Karpas-422 (cell line): ENCODE results near the gene S100A6. TPM values are rescaled to one million over a fixed set of nuclear protein-coding genes. Genes with fewer than 3 reads are reported as not detected.
"Not testable (repeated sequence)": the region's sequence is repeated elsewhere in the genome, so short reads cannot be mapped to it uniquely, and the experiment has no call there.

ENCODE experiments used
- DNase-seq: peaks from one replicate; pipeline ENCODE4 v3.0.0-alpha.2; 2015
- H2AFZ ChIP-seq: fragments of 200-600 bp; sonication (generic); 2 replicates; pipeline ENCODE4 v1.6.1; 2014; ENCODE audit warnings: antibody characterized with exemption, low read length, mixed read lengths
- H3K27ac ChIP-seq: fragments of 200-600 bp; sonication (generic); 2 replicates; pipeline ENCODE4 v1.5.1; 2014; ENCODE audit warnings: mild to moderate bottlenecking, low read length, moderate library complexity
- H3K27me3 ChIP-seq: fragments of 200-600 bp; sonication (generic); 2 replicates; pipeline ENCODE4 v1.6.1; 2014; ENCODE audit warnings: low read length, mixed read lengths
- H3K36me3 ChIP-seq: fragments of 200-600 bp; sonication (generic); 2 replicates; pipeline ENCODE4 v1.6.1; 2014; ENCODE audit warnings: low read length, mixed read lengths; ENCODE audit not compliant: insufficient read depth
- H3K4me1 ChIP-seq: fragments of 200-600 bp; sonication (generic); 2 replicates; pipeline ENCODE4 v1.6.1; 2014; ENCODE audit warnings: mild to moderate bottlenecking, low read length, mixed read lengths
- H3K4me2 ChIP-seq: fragments of 200-600 bp; sonication (generic); 2 replicates; pipeline ENCODE4 v1.6.1; 2014; ENCODE audit warnings: low read length, low read depth, mild to moderate bottlenecking; ENCODE audit not compliant: poor library complexity, severe bottlenecking
- H3K4me3 ChIP-seq: fragments of 200-600 bp; sonication (generic); 2 replicates; pipeline ENCODE4 v1.5.1; 2014; ENCODE audit warnings: mild to moderate bottlenecking, antibody characterized with exemption, low read length, mixed read lengths
- H3K79me2 ChIP-seq: fragments of 200-600 bp; sonication (generic); 2 replicates; pipeline ENCODE4 v1.6.1; 2014; ENCODE audit warnings: mild to moderate bottlenecking, low read length, mixed read lengths
- H3K9ac ChIP-seq: fragments of 200-600 bp; sonication (generic); 2 replicates; pipeline ENCODE4 v1.6.0; 2014; ENCODE audit warnings: low read length
- H3K9me2 ChIP-seq: fragments of 200-600 bp; sonication (generic), shearing (Covaris generic); replicated peaks from 2 replicates; pipeline ENCODE4 v1.6.0; 2014; ENCODE audit warnings: mild to moderate bottlenecking, low read length, moderate library complexity; ENCODE audit not compliant: insufficient read depth
- H3K9me3 ChIP-seq: fragments of 300-700, 200-600 bp; sonication (generic); 2 replicates; pipeline ENCODE4 v1.6.1; 2014; ENCODE audit warnings: low read length, mixed read lengths
- H4K20me1 ChIP-seq: fragments of 200-600 bp; sonication (generic); 2 replicates; pipeline ENCODE4 v1.6.1; 2014; ENCODE audit warnings: mild to moderate bottlenecking, antibody characterized with exemption, low read length, low read depth; ENCODE audit not compliant: insufficient read depth
- total RNA-seq: library from RNA; depleted of rRNA; stranded (reverse); fragments of >200 nt; shearing (Covaris generic); gene quantifications from 2 replicates; pipeline ENCODE4 v1.2.3, GENCODE V29; 2014; ENCODE audit warnings: low replicate concordance

S100A6 gene
- total RNA-seq, 1 experiment from 2014 or later = 43.3 TPM

DNA sequence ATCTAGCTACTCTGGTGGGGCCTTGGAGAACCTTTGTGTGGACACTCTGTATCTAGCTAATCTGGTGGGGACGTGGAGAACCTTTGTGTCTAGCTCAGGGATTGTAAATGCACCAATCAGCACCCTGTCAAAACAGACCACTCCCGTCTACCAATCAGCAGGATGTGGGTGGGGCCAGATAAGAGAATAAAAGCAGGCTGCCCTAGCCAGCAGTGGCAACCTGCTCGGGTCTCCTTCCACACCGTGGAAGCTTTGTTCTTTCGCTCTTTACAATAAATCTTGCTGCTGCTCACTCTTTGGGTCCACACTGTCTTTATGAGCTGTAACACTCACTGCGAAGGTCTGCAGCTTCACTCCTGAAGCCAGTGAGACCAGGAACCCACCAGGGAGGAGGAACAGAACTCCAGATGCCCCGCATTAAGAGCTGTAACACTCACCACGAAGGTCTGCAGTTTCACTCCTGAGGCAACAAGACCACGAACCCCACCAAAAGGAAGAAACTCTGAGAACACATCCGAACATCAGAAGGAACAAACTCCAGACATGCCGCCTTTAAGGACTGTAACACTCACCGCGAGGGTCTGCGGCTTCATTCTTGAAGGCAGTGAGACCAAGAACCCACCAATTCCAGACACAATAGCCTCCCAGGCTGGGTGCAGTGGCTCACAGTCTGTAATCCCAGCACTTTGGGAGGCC lies 13.3 kb downstream of the S100A6 start:
- not testable (repeated sequence) for H3K79me2 ChIP-seq, H3K4me3 ChIP-seq, H3K4me1 ChIP-seq, H3K27me3 ChIP-seq, H3K36me3 ChIP-seq, H3K4me2 ChIP-seq, H2AFZ ChIP-seq, H4K20me1 ChIP-seq, H3K9ac ChIP-seq, H3K27ac ChIP-seq, DNase-seq, H3K9me3 ChIP-seq, H3K9me2 ChIP-seq

DNA sequence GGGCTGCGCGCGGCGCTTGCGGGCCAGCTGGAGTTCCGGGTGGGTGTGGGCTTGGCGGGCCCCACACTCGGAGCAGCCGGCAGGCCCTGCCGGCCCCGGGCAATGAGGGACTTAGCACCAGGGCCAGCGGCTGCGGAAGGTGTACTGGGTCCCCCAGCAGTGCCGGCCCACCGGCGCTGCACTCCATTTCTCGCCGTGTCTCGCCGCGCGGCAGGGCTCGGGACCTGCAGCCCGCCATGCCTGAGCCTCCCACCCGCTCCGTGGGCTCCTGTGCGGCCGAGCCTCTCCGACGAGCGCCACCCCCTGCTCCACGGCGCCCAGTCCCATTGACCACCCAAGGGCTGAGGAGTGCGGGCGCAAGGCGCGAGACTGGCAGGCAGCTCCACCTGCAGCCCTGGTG lies 14.0 kb downstream of the S100A6 start:
- H3K9me3 ChIP-seq, H3K4me1 ChIP-seq, H3K4me2 ChIP-seq, H3K36me3 ChIP-seq, H3K27ac ChIP-seq, H3K9ac ChIP-seq, H2AFZ ChIP-seq, H3K79me2 ChIP-seq, H3K4me3 ChIP-seq, H3K27me3 ChIP-seq, H3K9me2 ChIP-seq, H4K20me1 ChIP-seq, DNase-seq: not testable (repeated sequence)

DNA sequence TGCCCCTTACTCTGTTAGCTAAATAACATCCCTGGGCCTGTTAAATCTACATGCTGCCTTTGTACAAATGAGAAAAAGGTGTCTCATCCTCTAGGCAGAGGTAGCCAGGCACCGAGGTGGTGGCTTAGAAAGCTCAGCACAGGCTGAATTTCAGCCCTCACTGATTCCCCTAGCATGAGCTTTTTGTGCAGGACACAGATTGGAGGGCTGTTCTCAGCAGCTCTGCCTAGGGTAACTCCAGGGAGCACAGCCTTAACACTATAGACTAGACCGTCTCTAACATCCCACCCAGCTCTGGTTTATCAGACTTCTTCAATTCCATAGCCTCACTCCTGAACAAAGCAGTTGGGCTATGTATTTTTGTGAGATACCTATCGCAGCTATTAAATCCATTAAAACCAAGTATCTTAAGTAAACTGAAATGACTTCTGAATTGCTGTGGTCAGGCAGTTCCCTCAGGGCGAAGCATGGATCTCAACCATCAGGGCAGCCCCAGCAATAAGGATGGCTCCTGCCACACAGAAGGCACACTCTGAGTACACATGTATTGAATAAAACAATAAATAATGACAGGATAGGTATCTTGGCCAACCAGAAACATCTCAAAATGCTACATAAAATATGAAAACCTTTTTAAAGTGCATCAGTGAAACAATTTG lies 14.8 kb downstream of the S100A6 start:
- H3K27me3 ChIP-seq = no peaks in the 10 kb centered on the region
- H3K4me2 ChIP-seq = no peak overlapping the region
- no peak overlapping the region for H3K27ac ChIP-seq
- no peaks in the 10 kb centered on the region for H3K4me1 ChIP-seq
- no peak for DNase-seq
- H3K36me3 ChIP-seq = no peaks in the 10 kb centered on the region
- no peaks in the 10 kb centered on the region for H4K20me1 ChIP-seq
- no peaks in the 10 kb centered on the region for H3K9me2 ChIP-seq
- H3K9me3 ChIP-seq = no peaks in the 10 kb centered on the region
- no peaks in the 10 kb centered on the region for H3K79me2 ChIP-seq
- H3K4me3 ChIP-seq = no peak overlapping the region
- no peak overlapping the region for H3K9ac ChIP-seq
- H2AFZ ChIP-seq = no peak overlapping the region

DNA sequence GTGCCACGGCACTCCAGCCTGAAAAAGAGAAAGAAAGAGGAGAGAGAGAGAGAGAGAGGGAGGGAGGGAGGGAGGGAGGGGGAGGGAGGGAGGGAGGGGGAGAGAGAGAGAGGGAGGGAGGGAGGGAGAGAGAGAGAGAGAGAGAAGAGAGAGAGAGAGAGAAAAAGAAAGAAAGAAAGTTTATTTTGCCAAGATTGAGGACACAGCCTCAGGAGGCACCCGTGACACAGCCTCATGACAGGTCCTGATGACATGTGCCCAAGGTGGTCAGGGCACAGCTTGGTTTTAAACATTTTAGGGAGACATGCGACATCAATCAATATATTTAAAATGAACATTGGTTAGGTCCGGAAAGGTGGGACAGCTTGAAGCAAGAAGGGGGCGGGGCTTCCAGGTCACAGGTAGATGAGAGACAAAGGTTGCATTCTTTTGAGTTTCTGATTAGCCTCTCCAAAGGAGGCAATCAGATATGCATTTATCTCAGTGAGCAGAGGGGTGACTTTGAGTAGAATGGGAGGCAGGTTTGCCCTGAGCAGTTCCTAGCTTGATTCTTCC lies 15.6 kb downstream of the S100A6 start:
- not testable (repeated sequence) for H4K20me1 ChIP-seq, H3K9me3 ChIP-seq, H3K4me2 ChIP-seq, H3K36me3 ChIP-seq, H3K79me2 ChIP-seq, H3K27me3 ChIP-seq, H3K9ac ChIP-seq, H3K4me3 ChIP-seq, H3K27ac ChIP-seq, H3K4me1 ChIP-seq, DNase-seq, H3K9me2 ChIP-seq, H2AFZ ChIP-seq

DNA sequence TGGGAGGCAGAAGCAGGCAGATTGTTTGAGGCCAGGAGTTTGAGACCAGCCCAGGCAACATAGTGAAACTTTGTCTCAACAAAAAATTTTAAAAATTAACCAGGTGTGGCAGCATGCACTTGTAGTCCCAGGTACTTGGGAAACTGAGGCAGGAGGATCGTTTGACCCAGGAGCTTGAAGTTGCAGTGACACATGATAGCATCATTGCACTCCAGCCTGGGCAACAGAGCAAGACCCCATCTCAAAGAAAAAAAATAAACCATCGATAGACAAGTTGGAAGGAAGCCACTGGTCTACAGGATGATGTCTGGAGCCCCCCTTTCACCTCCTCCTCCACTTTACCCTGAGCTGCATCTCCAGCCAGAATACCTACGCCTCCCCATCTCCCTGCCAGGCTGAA lies 16.5 kb downstream of the S100A6 start:
- H3K27ac ChIP-seq = no peak overlapping the region
- no peak overlapping the region for H3K4me2 ChIP-seq
- no peaks in the 10 kb centered on the region for H3K9me2 ChIP-seq
- no peak for DNase-seq
- H3K27me3 ChIP-seq = no peaks in the 10 kb centered on the region
- no peaks in the 10 kb centered on the region for H3K36me3 ChIP-seq
- no peaks in the 10 kb centered on the region for H3K4me1 ChIP-seq
- H3K9ac ChIP-seq = no peak overlapping the region
- H4K20me1 ChIP-seq = no peaks in the 10 kb centered on the region
- no peaks in the 10 kb centered on the region for H3K9me3 ChIP-seq
- no peak overlapping the region for H3K4me3 ChIP-seq
- H3K79me2 ChIP-seq = no peaks in the 10 kb centered on the region
- no peak overlapping the region for H2AFZ ChIP-seq

DNA sequence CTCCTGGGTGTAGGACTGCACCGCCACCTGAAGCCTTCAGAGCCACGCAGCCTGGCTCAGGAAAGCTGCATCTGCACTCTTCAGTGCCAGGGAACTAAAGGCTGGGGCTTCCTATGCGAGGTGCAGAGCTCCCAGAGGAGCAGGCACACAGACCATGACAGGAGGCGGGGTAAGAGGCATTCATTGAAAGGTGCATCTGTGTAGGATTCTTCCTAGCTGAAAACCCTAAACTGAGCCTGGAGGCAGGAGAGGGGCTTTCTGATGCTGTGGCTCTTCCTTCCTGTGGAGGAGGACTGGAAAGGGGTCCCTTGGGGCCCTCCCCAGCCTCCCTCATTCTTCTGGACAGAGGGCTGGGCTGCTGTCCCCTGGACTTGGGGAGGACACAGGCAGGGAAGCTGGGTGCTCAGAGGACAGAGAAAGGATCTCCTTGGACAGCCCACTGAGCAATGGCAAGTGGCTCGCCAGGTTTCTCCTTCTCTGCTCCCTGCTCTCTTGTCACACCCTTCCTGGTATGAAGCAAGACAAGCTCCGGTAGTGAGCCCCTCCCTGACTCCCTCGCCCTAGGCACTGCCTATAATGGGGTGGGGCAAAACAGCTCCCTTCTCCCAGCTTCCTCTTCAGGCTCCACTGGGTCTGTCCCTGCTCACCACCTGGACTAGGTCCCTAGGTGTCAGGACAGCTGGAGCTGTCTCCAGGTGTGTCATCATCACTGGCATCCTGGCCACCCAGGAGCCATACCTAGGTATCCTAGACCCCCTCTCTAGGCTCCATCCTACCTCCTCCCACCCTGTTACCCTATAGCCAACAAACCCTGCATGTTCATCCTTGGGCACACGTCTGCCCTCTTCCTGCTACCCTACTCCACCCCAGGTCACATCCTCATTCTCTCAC lies 20.0 kb downstream of the S100A6 start:
- Histone ChIP-seq H4K20me1 (no peaks in the 10 kb centered on the region), H3K79me2 (no peaks in the 10 kb centered on the region), H3K9me3 (no peaks in the 10 kb centered on the region), H3K4me2 (no peak overlapping the region), H3K27me3 (no peaks in the 10 kb centered on the region), H3K4me1 (no peaks in the 10 kb centered on the region), H3K9me2 (no peaks in the 10 kb centered on the region), H3K4me3 (no peak overlapping the region), H3K27ac (no peak overlapping the region), H3K9ac (no peak overlapping the region), H3K36me3 (no peaks in the 10 kb centered on the region), H2AFZ (no peak overlapping the region)
- DNase-seq = no peak

DNA sequence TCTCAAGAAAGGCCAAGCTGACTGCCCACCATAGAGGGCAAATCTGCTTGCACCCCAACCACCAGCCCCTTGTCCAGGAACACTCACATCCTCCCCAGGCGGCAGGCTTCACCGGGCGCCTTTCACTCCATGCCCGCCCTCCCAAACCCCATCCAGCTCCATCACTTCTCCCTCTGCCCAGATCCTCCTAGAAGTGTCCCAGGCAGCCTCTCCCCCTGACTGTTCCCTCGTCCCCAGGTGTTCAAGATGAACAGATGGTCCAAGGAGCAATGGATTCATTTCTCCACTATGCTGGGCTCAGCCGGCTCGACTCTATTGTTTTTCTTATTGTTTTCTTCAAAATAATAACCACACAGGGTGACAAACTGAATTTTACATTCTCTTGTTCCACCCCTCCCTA lies 22.1 kb downstream of the S100A6 start:
- Histone ChIP-seq H3K9me2 (no peaks in the 10 kb centered on the region), H3K4me3 (no peak overlapping the region), H3K36me3 (no peaks in the 10 kb centered on the region), H3K27ac (no peak overlapping the region), H3K27me3 (no peaks in the 10 kb centered on the region), H3K4me1 (no peaks in the 10 kb centered on the region), H4K20me1 (no peaks in the 10 kb centered on the region), H2AFZ (no peak overlapping the region), H3K79me2 (no peaks in the 10 kb centered on the region), H3K9me3 (no peaks in the 10 kb centered on the region), H3K4me2 (no peak overlapping the region), H3K9ac (no peak overlapping the region)
- no peak for DNase-seq

DNA sequence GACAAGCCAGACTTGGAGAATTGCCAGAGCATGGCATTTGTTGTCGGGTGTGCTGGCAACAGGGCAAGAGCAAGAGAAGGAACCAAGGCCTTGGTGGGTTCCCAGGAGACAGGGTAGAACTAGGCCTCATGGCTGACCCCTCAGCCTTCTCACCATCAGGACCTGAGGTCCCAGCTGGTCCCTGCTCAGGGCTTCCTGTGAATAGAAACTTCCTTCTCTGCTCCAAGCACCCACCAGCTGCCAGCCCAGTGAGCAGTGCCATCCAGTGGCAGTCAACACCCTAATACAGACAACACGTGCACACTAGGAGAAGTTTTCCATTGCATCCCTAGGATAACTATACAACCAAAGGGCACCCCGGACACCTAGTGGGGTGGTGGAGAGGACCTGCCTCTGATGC lies 22.8 kb downstream of the S100A6 start:
- Histone ChIP-seq H3K27me3 (no peaks in the 10 kb centered on the region), H4K20me1 (no peaks in the 10 kb centered on the region), H3K4me1 (no peaks in the 10 kb centered on the region), H3K4me2 (no peak overlapping the region), H3K9me3 (no peaks in the 10 kb centered on the region), H3K9me2 (no peaks in the 10 kb centered on the region), H2AFZ (no peak overlapping the region), H3K9ac (no peak overlapping the region), H3K79me2 (no peaks in the 10 kb centered on the region), H3K36me3 (no peaks in the 10 kb centered on the region), H3K4me3 (no peak overlapping the region), H3K27ac (no peak overlapping the region)
- DNase-seq = no peak
